HEK293 (cell line): ENCODE results near the gene NSDHL.

Experiments used
- SALL2 ChIP-seq: fragments of 450-650 bp; formaldehyde crosslinking; IDR thresholded peaks from 2 replicates; pipeline ENCODE4 v1.5.0; 2017; ENCODE audit warnings: missing biosample characterization, mild to moderate bottlenecking, missing genetic modification characterization, borderline replicate concordance
- TSHZ1 ChIP-seq: fragments of 450-650 bp; formaldehyde crosslinking; IDR thresholded peaks from 2 replicates; pipeline ENCODE4 v1.5.1; 2016; ENCODE audit warnings: missing biosample characterization, missing genetic modification characterization, borderline replicate concordance
- ZNF571 ChIP-seq: fragments of 450-650 bp; formaldehyde crosslinking; IDR thresholded peaks from 2 replicates; pipeline ENCODE4 v1.5.0; 2017; ENCODE audit warnings: missing biosample characterization, missing genetic modification characterization
- ZNF747 ChIP-seq: fragments of 450-650 bp; formaldehyde crosslinking; IDR thresholded peaks from 2 replicates; pipeline ENCODE4 v1.5.1; 2016; ENCODE audit warnings: missing biosample characterization, missing genetic modification characterization
- TF ChIP-seq, protein P1 (sequence below): fragments of 450-650 bp; formaldehyde crosslinking; IDR thresholded peaks from 2 replicates; pipeline ENCODE4 v1.5.1; 2016; ENCODE audit warnings: missing biosample characterization, missing genetic modification characterization
- TF ChIP-seq, protein P2 (sequence below): fragments of 450-650 bp; formaldehyde crosslinking; IDR thresholded peaks from 2 replicates; pipeline ENCODE4 v1.5.1; 2016; ENCODE audit warnings: missing biosample characterization, missing genetic modification characterization
- TF ChIP-seq, protein P3 (sequence below): fragments of 450-650 bp; formaldehyde crosslinking; IDR thresholded peaks from 2 replicates; pipeline ENCODE4 v1.5.1; 2016; ENCODE audit warnings: missing biosample characterization, missing genetic modification characterization

DNA sequence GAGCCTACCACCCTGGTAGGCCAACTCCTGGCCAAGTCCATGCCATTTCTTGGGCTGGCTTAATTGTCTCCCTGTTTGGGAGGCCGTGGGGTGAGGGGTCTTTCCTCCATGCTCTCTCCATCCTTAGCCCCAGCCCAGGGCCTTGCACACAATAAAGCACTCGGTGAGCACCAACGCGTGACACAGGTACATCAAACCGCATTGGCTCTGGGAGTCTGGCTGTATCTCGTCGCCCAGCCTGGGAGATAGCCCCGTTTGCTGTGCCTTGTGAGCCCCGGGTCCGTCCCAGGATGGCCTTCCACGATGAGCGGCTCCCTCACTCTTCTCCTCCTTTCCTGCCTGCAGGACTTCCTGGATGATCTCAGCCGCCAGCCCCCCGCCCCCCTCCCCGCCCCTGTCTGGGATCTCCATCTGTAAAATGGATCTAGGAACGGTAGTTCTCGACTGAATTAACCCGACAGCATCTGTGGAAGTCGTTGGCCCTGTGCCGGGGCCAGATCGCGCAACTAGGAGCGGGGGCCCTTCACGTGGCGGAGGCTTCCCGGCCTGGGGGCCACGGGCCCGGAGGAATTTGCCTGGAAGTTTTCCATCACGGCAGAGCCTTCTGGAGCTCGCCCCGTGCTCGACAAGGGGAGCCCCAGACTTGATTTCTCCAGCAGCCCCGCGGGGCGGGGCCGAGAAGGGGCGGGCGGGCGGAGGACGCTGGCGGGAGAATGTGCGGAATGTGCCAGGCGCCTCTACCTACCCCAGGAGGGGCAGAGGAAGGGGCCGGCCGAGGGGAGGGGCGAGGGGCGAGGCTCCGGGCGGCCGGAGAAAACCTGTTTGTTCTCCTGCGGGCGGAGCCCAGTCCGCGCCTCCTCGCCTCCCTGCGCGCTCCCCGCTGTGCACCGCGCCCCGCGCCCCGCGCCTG is 66.6 kb downstream of the NSDHL start, which contains the start of gene ZNF185:
- TF ChIP-seq, protein P1, sequence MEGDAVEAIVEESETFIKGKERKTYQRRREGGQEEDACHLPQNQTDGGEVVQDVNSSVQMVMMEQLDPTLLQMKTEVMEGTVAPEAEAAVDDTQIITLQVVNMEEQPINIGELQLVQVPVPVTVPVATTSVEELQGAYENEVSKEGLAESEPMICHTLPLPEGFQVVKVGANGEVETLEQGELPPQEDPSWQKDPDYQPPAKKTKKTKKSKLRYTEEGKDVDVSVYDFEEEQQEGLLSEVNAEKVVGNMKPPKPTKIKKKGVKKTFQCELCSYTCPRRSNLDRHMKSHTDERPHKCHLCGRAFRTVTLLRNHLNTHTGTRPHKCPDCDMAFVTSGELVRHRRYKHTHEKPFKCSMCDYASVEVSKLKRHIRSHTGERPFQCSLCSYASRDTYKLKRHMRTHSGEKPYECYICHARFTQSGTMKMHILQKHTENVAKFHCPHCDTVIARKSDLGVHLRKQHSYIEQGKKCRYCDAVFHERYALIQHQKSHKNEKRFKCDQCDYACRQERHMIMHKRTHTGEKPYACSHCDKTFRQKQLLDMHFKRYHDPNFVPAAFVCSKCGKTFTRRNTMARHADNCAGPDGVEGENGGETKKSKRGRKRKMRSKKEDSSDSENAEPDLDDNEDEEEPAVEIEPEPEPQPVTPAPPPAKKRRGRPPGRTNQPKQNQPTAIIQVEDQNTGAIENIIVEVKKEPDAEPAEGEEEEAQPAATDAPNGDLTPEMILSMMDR (tag by site-specific recombination) = no peak
- TF ChIP-seq, protein P2, sequence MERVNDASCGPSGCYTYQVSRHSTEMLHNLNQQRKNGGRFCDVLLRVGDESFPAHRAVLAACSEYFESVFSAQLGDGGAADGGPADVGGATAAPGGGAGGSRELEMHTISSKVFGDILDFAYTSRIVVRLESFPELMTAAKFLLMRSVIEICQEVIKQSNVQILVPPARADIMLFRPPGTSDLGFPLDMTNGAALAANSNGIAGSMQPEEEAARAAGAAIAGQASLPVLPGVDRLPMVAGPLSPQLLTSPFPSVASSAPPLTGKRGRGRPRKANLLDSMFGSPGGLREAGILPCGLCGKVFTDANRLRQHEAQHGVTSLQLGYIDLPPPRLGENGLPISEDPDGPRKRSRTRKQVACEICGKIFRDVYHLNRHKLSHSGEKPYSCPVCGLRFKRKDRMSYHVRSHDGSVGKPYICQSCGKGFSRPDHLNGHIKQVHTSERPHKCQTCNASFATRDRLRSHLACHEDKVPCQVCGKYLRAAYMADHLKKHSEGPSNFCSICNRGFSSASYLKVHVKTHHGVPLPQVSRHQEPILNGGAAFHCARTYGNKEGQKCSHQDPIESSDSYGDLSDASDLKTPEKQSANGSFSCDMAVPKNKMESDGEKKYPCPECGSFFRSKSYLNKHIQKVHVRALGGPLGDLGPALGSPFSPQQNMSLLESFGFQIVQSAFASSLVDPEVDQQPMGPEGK (tag by site-specific recombination) = no peak
- TF ChIP-seq ZNF747 (tag by site-specific recombination) = no peak
- no peak for TF ChIP-seq TSHZ1
- no peak for TF ChIP-seq ZNF571 (tag by site-specific recombination)
- no peak for TF ChIP-seq SALL2
- TF ChIP-seq, protein P3, sequence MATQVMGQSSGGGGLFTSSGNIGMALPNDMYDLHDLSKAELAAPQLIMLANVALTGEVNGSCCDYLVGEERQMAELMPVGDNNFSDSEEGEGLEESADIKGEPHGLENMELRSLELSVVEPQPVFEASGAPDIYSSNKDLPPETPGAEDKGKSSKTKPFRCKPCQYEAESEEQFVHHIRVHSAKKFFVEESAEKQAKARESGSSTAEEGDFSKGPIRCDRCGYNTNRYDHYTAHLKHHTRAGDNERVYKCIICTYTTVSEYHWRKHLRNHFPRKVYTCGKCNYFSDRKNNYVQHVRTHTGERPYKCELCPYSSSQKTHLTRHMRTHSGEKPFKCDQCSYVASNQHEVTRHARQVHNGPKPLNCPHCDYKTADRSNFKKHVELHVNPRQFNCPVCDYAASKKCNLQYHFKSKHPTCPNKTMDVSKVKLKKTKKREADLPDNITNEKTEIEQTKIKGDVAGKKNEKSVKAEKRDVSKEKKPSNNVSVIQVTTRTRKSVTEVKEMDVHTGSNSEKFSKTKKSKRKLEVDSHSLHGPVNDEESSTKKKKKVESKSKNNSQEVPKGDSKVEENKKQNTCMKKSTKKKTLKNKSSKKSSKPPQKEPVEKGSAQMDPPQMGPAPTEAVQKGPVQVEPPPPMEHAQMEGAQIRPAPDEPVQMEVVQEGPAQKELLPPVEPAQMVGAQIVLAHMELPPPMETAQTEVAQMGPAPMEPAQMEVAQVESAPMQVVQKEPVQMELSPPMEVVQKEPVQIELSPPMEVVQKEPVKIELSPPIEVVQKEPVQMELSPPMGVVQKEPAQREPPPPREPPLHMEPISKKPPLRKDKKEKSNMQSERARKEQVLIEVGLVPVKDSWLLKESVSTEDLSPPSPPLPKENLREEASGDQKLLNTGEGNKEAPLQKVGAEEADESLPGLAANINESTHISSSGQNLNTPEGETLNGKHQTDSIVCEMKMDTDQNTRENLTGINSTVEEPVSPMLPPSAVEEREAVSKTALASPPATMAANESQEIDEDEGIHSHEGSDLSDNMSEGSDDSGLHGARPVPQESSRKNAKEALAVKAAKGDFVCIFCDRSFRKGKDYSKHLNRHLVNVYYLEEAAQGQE (tag by site-specific recombination) = no peak
